Type B pancreatic cell (in vitro differentiated cells): ENCODE data around the gene PHAF1. TPM values are rescaled to one million over a fixed set of nuclear protein-coding genes. Genes with fewer than 3 reads are reported as not detected.

Source experiments
- DNase-seq: peaks from one replicate; pipeline ENCODE4 v3.0.0; 2021; ENCODE audit warnings: mixed read lengths; ENCODE audit not compliant: unreplicated experiment; ENCODE audit errors: extremely low spot score
- H3K27ac Mint-ChIP-seq: 2 replicates; pipeline ENCODE4 v1.8.0; 2021; ENCODE audit warnings: mild to moderate bottlenecking, mixed read lengths
- H3K27me3 Mint-ChIP-seq: 2 replicates; pipeline ENCODE4 v1.8.0; 2021; ENCODE audit warnings: mixed read lengths
- H3K36me3 Mint-ChIP-seq: 2 replicates; pipeline ENCODE4 v1.8.0; 2021; ENCODE audit warnings: mixed read lengths
- H3K4me1 Mint-ChIP-seq: one replicate; pipeline ENCODE4 v1.8.0; 2021; ENCODE audit warnings: mixed read lengths; ENCODE audit not compliant: unreplicated experiment
- H3K4me3 Mint-ChIP-seq: 2 replicates; pipeline ENCODE4 v1.8.0; 2021; ENCODE audit warnings: mild to moderate bottlenecking, mixed read lengths
- H3K9me3 Mint-ChIP-seq: 2 replicates; pipeline ENCODE4 v1.8.0; 2021; ENCODE audit warnings: mixed read lengths
- total RNA-seq: library from RNA; stranded (reverse); gene quantifications from 2 replicates; pipeline ENCODE4 v1.2.1, GENCODE V29; 2021; ENCODE audit warnings: low replicate concordance
- TF ChIP-seq, protein P1 (sequence below): fragments of 200-600 bp; sonication (generic); conservative IDR thresholded peaks from 2 replicates; pipeline ENCODE4 v1.5.0; 2021; ENCODE audit warnings: antibody characterized with exemption, mild to moderate bottlenecking

The PHAF1 gene
- total RNA-seq, 1 donor from 2014 or later = 22.8 TPM

DNA sequence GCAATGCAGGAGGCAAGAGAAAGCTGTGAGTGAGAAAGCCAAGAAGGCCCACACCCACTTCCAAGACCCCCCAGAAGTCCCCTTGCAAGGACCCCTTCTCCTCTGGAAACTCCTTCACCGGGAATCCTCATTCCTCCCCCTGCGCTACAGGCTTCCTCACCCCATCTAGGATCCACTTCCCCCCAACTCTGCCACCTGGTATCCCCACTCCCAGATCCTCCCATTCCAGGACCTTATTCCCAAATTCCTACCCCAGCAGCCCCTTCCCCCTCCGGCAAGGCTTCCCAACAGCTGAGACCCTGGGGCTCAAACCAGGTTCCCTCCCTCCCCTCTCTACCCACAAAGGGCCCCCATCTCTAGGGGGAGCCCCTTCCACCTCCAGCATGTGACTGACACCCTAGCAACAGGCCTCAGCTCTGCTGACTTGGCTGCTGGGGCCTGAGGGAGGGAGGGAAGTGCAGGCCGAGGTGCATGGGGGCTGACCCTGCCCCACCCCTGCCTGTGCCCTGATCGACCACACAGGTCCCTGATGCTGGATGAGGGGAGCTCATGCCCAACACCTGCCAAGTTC lies 56.9 kb downstream of the PHAF1 start:
- H3K27me3 Mint-ChIP-seq = peaks cover 82% of the 10 kb centered on the region
- H3K27ac Mint-ChIP-seq = no peak overlapping the region
- TF ChIP-seq, protein P1, sequence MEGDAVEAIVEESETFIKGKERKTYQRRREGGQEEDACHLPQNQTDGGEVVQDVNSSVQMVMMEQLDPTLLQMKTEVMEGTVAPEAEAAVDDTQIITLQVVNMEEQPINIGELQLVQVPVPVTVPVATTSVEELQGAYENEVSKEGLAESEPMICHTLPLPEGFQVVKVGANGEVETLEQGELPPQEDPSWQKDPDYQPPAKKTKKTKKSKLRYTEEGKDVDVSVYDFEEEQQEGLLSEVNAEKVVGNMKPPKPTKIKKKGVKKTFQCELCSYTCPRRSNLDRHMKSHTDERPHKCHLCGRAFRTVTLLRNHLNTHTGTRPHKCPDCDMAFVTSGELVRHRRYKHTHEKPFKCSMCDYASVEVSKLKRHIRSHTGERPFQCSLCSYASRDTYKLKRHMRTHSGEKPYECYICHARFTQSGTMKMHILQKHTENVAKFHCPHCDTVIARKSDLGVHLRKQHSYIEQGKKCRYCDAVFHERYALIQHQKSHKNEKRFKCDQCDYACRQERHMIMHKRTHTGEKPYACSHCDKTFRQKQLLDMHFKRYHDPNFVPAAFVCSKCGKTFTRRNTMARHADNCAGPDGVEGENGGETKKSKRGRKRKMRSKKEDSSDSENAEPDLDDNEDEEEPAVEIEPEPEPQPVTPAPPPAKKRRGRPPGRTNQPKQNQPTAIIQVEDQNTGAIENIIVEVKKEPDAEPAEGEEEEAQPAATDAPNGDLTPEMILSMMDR = no peak
- H3K4me3 Mint-ChIP-seq = no peak overlapping the region
- no peaks in the 10 kb centered on the region for H3K36me3 Mint-ChIP-seq
- peaks cover 14% of the 10 kb centered on the region for H3K4me1 Mint-ChIP-seq
- H3K9me3 Mint-ChIP-seq = no peaks in the 10 kb centered on the region
- no peak for DNase-seq

DNA sequence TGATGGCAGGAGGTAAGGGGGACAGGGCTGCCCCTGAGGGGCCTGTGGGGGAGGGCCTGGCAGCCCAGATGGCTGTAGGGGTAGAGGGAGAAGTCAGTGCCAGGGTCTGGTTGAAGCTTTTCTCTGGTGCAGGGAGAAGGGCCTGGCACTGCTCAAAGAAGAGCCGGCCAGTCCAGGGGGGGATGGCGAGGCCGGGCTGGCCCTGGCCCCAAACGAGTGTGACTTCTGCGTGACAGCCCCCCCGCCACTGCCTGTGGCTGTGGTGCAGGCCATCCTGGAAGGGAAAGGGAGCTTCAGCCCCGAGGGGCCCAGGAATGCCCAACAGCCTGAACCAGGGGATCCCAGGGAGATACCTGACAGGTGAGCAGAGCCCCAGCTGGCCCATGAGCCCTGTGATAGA lies 57.8 kb downstream of the PHAF1 start:
- TF ChIP-seq, protein P1 = no peak
- no peaks in the 10 kb centered on the region for H3K36me3 Mint-ChIP-seq
- peaks cover 14% of the 10 kb centered on the region for H3K4me1 Mint-ChIP-seq
- no peak overlapping the region for H3K27ac Mint-ChIP-seq
- peaks cover 81% of the 10 kb centered on the region for H3K27me3 Mint-ChIP-seq
- DNase-seq = no peak
- H3K4me3 Mint-ChIP-seq = no peak overlapping the region
- no peaks in the 10 kb centered on the region for H3K9me3 Mint-ChIP-seq

DNA sequence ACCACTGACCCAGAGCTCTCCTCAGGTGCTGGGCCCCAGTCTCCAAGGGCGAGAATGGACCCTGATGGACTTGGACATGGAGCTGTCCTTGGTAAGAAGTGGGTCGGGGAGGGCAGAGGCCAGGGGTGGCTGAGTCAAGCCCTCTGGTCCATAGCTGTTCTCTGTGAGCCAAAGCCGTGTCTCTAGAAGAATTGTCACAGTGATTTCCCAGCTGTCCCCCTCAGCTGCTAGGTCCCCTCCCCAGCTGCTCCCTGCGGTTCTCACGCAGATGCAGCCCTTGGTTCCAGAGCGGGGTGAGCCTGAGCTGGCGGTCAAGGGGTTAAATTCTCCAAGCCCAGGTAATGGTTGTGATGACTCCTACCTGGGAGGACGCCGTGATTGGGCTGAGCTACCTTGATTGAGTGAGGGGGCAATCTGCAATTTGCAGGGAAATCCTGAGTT lies 59.3 kb downstream of the PHAF1 start:
- H3K27me3 Mint-ChIP-seq = peaks cover 87% of the 10 kb centered on the region
- H3K27ac Mint-ChIP-seq = no peak overlapping the region
- no peaks in the 10 kb centered on the region for H3K9me3 Mint-ChIP-seq
- H3K4me3 Mint-ChIP-seq = peak overlapping the region; percentile 31
- H3K4me1 Mint-ChIP-seq = peaks cover 24% of the 10 kb centered on the region
- TF ChIP-seq, protein P1 = no peak
- DNase-seq = no peak
- H3K36me3 Mint-ChIP-seq = no peaks in the 10 kb centered on the region

DNA sequence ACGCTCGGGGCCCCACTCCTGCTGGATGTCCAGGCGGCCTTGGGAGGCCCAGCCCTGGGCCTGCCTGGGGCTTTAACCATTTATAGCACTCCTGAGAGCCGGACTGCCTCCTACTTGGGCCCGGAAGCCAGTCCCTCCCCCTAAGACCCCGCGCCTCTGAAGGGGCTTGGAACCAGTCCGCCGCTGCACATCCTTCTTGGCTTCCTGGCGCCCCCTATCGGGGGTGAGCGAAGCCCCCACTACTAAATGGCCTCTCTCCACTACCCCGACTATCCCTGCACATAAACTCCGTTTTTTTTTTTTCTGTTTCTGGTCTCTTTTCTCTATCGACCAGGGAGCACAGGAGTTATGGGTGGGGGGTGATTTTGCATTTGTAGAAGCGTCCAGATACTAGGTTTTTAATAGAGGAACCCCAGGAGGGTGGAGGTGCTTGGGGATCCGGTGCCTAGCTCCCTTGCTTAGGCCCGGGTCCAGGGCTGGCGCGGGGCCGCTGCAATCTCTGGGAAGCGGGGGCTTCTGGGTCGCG lies 60.0 kb downstream of the PHAF1 start:
- no peak for DNase-seq
- no peaks in the 10 kb centered on the region for H3K9me3 Mint-ChIP-seq
- peaks cover 84% of the 10 kb centered on the region for H3K27me3 Mint-ChIP-seq
- peak overlapping the region; percentile 88 for H3K4me3 Mint-ChIP-seq
- H3K27ac Mint-ChIP-seq = peak overlapping the region; percentile 88
- peaks cover 24% of the 10 kb centered on the region for H3K4me1 Mint-ChIP-seq
- H3K36me3 Mint-ChIP-seq = no peaks in the 10 kb centered on the region
- TF ChIP-seq, protein P1 = peak; percentile 85

DNA sequence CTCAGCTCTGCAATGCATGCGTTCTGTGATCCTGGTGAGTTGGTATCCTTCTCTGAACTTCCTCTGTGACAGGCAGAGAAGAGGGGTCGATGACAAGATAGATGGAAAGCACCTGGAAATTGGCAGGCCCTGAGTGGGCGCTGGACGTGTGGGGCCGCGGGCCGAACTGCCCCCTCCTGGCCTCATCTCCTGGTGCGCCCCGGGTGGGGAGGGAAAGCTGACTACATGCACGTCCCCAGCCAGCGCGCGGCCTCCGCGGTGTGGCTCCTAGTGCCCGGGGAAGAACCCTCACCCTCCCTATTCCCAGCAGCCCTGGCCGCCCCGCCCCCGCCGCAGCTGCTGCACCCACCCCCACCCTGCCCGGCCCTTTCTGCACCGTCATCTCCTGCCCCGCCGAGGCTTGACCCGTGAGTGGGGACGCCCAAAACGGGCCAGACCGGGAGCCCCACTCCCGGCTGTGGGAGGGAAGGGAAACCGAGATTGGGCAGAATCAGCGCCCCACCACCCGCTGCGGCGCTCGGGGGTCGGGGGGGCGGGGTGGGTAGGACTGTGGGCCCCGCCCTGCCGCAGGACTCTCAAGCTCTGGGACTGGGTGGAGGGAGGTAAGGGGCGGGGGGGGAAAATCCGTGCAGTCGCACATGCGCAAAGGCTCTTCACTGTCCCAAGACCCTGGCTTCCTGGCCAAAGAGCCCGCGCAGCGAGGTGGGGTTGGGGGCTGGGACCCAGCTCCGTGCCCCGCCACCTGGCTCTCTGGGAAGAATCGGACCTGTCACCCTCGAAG lies 60.6 kb downstream of the PHAF1 start, which contains the start of gene NOL3:
Gene NOL3 (plus strand): TSS at position 371 of the 781 bp plus-strand sequence.
- Mint-ChIP-seq H3K27ac (peak within 1 kb of the TSS; percentile 88), H3K4me3 (peak within 1 kb of the TSS; percentile 88), H3K9me3 (no peaks in the 10 kb centered on the region), H3K36me3 (no peaks in the 10 kb centered on the region), H3K4me1 (peaks cover 24% of the 10 kb centered on the region), H3K27me3 (peaks cover 82% of the 10 kb centered on the region)
- DNase-seq = no peak
- TF ChIP-seq, protein P1 = no peak
